Measurements from ENCODE around the gene ATP2B3.

Gene ATP2B3

GRCh38 chrX:153561337-153561736 lies 43.9 kb downstream of the ATP2B3 start:
- peaks cover 23% of the 10 kb centered on the region for H3K27me3 ChIP-seq (ENCODE audit: control insufficient read depth, insufficient read depth, low read length)

DNA sequence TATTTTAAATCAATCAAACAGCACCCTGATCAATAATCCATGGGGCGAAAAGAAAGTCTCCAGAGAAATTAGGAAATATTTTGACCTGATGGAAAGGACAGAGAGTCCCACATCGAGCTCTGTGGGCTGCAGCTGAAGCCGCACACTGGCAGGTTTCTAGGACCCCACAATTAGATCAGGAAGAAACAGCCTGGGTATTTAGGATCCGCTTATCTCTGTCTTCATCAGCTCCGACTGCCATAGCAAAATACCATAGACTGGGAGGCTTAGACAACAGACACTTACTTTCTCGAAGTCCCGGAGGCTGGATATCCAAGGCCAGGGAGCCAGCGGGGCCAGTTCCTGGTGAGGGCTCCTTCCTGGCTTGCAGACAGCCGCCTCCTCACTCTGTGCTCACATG lies 45.1 kb downstream of the ATP2B3 start:
- Histone ChIP-seq H3K9me3 (replicated peaks; ENCODE audit: low read length) (no peaks in the 10 kb centered on the region), H3K4me1 (ENCODE audit: control insufficient read depth, insufficient read depth, low read length) (no peaks in the 10 kb centered on the region), H3K36me3 (ENCODE audit: insufficient read depth, low read length) (no peaks in the 10 kb centered on the region), H3K4me3 (ENCODE audit: low read length) (no peak overlapping the region), H3K27me3 (ENCODE audit: control insufficient read depth, insufficient read depth, low read length) (peaks cover 27% of the 10 kb centered on the region), H3K4me2 (ENCODE audit: low read length) (no peak overlapping the region), H3K9ac (ENCODE audit: low read depth, low read length) (no peak overlapping the region)

More at GRCh38 chrX:153561337-153561736, 43.9 kb downstream of the ATP2B3 start:
- Histone ChIP-seq H3K36me3 (ENCODE audit: insufficient read depth, low read length) (no peaks in the 10 kb centered on the region), H3K4me3 (ENCODE audit: low read length) (no peak overlapping the region), H3K9ac (ENCODE audit: low read depth, low read length) (no peak overlapping the region), H3K9me3 (replicated peaks; ENCODE audit: low read length) (no peaks in the 10 kb centered on the region), H3K4me2 (ENCODE audit: low read length) (no peak overlapping the region), H3K4me1 (ENCODE audit: control insufficient read depth, insufficient read depth, low read length) (no peaks in the 10 kb centered on the region)

DNA sequence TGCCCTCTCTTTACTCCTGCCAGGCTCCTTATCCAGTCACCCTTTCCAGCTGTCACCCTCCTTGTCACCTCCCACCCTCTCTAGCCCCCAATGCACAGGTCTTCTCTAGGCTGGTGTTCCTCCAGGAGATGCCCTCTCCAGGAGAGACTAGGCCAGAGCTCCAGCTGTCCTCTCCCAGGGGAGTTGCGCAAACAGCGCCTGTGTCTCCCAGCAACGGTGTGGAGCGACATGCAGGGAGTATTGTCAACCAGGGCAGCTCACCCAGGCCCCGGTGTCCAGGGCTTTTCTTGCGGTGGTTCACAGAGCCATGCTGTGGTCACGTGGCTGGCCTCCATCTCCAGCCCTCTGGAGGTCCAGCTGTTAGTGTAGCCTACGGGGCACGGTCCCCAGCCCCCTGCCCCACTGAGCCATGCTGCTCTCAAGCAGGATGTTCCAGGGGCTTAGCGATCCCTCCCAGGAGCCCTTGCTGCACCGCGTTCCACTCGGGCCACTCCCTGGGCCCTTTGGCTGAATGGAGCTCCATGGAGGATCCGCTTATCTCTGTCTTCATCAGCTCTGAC lies 46.7 kb downstream of the ATP2B3 start:
- no peak overlapping the region for H3K4me2 ChIP-seq (ENCODE audit: low read length)
- H3K9me3 ChIP-seq (replicated peaks; ENCODE audit: low read length) = no peaks in the 10 kb centered on the region
- H3K9ac ChIP-seq (ENCODE audit: low read depth, low read length) = no peak overlapping the region
- peaks cover 27% of the 10 kb centered on the region for H3K27me3 ChIP-seq (ENCODE audit: control insufficient read depth, insufficient read depth, low read length)
- H3K4me1 ChIP-seq (ENCODE audit: control insufficient read depth, insufficient read depth, low read length) = no peaks in the 10 kb centered on the region
- no peak overlapping the region for H3K4me3 ChIP-seq (ENCODE audit: low read length)
- H3K36me3 ChIP-seq (ENCODE audit: insufficient read depth, low read length) = no peaks in the 10 kb centered on the region

DNA sequence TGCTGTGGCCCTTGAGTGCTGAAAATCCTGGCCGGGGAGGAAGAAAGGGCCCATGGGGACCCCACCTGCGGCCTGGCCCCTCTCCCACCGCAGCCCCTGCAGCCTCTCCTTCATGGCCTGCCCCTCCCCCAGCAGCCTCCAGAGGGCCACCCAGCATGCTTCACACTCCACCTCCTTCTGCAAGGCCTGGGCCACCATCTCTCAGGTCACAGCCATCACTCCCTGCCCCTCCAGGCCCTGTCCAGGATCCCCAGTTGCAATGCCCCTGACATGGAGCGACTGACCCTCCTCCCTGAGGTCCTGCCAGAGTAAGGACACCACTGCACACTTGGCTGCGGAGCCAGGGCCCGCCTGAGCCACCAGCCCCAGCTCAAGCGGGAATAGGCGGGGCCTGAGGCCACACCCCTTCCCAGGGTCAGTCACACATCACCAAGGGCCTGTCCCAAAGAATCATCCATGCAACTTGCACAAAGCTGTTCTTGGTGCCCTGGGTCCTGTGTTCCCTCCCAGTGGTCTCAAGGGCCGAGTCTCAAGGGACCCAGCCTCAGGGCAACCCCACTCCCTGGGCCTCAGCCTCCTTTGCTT lies 48.6 kb downstream of the ATP2B3 start:
- Histone ChIP-seq H3K9me3 (replicated peaks; ENCODE audit: low read length) (no peaks in the 10 kb centered on the region), H3K9ac (ENCODE audit: low read depth, low read length) (no peak overlapping the region), H3K4me3 (ENCODE audit: low read length) (no peak overlapping the region), H3K27me3 (ENCODE audit: control insufficient read depth, insufficient read depth, low read length) (peaks cover 25% of the 10 kb centered on the region), H3K4me2 (ENCODE audit: low read length) (no peak overlapping the region), H3K36me3 (ENCODE audit: insufficient read depth, low read length) (no peaks in the 10 kb centered on the region), H3K4me1 (ENCODE audit: control insufficient read depth, insufficient read depth, low read length) (no peaks in the 10 kb centered on the region)

DNA sequence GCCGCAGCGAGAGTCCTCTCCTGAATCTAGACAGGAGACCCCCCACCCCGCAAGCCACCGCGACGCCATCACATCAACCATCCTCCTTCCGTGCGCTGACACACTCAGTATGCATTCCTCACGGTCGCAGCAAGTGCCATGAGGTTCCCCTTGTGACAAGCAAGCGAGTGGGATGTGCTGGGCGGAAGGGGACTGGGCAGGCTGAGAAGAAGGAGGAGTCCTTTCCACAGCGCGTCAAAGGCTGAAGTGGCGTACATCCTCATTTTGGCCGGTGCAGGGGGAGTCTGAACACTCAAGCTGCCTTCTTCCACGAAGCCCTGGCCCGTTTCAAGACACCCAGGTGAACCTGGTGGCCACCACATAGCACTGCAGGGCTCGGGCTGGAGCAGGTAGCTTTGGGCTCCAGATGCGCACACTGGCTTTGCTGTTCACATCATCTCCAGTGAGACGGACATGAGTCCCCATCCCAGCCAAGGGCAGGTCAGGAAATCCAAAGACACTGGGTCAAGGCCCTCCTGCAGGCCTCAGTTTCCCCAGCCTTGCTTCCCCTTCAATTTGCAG lies 51.1 kb downstream of the ATP2B3 start:
- no peak overlapping the region for H3K4me2 ChIP-seq (ENCODE audit: low read length)
- no peaks in the 10 kb centered on the region for H3K4me1 ChIP-seq (ENCODE audit: control insufficient read depth, insufficient read depth, low read length)
- no peaks in the 10 kb centered on the region for H3K36me3 ChIP-seq (ENCODE audit: insufficient read depth, low read length)
- H3K27me3 ChIP-seq (ENCODE audit: control insufficient read depth, insufficient read depth, low read length) = peaks cover 25% of the 10 kb centered on the region
- H3K9ac ChIP-seq (ENCODE audit: low read depth, low read length) = no peak overlapping the region
- H3K9me3 ChIP-seq (replicated peaks; ENCODE audit: low read length) = no peaks in the 10 kb centered on the region
- no peak overlapping the region for H3K4me3 ChIP-seq (ENCODE audit: low read length)

DNA sequence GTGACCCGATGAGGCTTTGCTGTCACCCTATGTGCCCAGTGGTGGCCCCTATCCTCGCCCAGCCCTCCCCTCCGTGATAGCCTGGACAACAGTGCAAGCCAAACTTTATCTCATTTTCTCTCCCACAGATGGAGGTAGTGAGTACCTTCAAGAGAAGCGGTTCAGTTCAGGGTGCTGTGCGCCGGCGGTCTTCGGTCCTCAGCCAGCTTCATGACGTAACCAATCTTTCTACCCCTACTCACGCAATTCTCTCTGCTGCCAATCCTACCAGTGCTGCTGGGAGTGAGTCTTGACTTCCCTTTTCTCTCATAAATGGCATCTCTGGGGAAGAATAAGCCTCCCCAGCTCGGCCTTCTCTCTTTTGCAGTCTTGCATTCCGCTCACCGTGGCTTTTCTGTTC lies 52.0 kb downstream of the ATP2B3 start:
- peaks cover 21% of the 10 kb centered on the region for H3K27me3 ChIP-seq (ENCODE audit: control insufficient read depth, insufficient read depth, low read length)
- no peak overlapping the region for H3K4me3 ChIP-seq (ENCODE audit: low read length)
- no peaks in the 10 kb centered on the region for H3K4me1 ChIP-seq (ENCODE audit: control insufficient read depth, insufficient read depth, low read length)
- H3K9ac ChIP-seq (ENCODE audit: low read depth, low read length) = no peak overlapping the region
- no peaks in the 10 kb centered on the region for H3K9me3 ChIP-seq (replicated peaks; ENCODE audit: low read length)
- no peak overlapping the region for H3K4me2 ChIP-seq (ENCODE audit: low read length)
- no peaks in the 10 kb centered on the region for H3K36me3 ChIP-seq (ENCODE audit: insufficient read depth, low read length)

GRCh38 chrX:153571534-153571908 lies 54.1 kb downstream of the ATP2B3 start:
- Histone ChIP-seq H3K4me1 (ENCODE audit: control insufficient read depth, insufficient read depth, low read length) (no peaks in the 10 kb centered on the region), H3K27me3 (ENCODE audit: control insufficient read depth, insufficient read depth, low read length) (peaks cover 10% of the 10 kb centered on the region), H3K36me3 (ENCODE audit: insufficient read depth, low read length) (no peaks in the 10 kb centered on the region), H3K4me2 (ENCODE audit: low read length) (no peak overlapping the region), H3K9me3 (replicated peaks; ENCODE audit: low read length) (no peaks in the 10 kb centered on the region), H3K4me3 (ENCODE audit: low read length) (no peak overlapping the region), H3K9ac (ENCODE audit: low read depth, low read length) (no peak overlapping the region)

GRCh38 chrX:153572601-153573000 lies 55.2 kb downstream of the ATP2B3 start:
- H3K9me3 ChIP-seq (replicated peaks; ENCODE audit: low read length) = no peaks in the 10 kb centered on the region
- H3K9ac ChIP-seq (ENCODE audit: low read depth, low read length) = no peak overlapping the region
- H3K27me3 ChIP-seq (ENCODE audit: control insufficient read depth, insufficient read depth, low read length) = peaks cover 6% of the 10 kb centered on the region
- no peak overlapping the region for H3K4me2 ChIP-seq (ENCODE audit: low read length)
- no peaks in the 10 kb centered on the region for H3K36me3 ChIP-seq (ENCODE audit: insufficient read depth, low read length)
- H3K4me1 ChIP-seq (ENCODE audit: control insufficient read depth, insufficient read depth, low read length) = no peaks in the 10 kb centered on the region
- no peak overlapping the region for H3K4me3 ChIP-seq (ENCODE audit: low read length)

DNA sequence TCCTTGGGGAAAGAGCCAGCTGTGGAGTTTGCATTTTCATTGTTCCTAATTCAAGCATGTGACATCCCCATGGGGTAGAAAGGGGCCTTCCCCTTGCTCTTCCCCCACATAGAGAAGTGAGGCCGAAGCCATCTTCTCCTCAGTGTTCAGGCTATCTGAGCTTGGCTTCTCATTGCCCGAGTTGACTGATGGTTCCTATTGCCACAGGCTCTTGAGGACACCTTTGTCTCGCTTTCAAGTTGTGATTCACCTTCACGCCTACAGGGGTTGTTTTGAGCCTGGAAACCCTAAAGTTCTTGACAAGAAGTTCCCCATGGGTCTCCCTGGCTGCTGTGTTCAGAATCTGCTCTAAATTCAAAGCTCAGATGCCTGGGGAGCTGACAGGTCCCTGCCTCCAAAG lies 56.5 kb downstream of the ATP2B3 start:
- Histone ChIP-seq H3K4me3 (ENCODE audit: low read length) (no peak overlapping the region), H3K27me3 (ENCODE audit: control insufficient read depth, insufficient read depth, low read length) (peaks cover 6% of the 10 kb centered on the region), H3K9me3 (replicated peaks; ENCODE audit: low read length) (no peaks in the 10 kb centered on the region), H3K4me2 (ENCODE audit: low read length) (no peak overlapping the region), H3K4me1 (ENCODE audit: control insufficient read depth, insufficient read depth, low read length) (no peaks in the 10 kb centered on the region), H3K9ac (ENCODE audit: low read depth, low read length) (no peak overlapping the region), H3K36me3 (ENCODE audit: insufficient read depth, low read length) (no peaks in the 10 kb centered on the region)

- no peak overlapping the region for H3K4me3 ChIP-seq (ENCODE audit: low read length)
- no peaks in the 10 kb centered on the region for H3K9me3 ChIP-seq (replicated peaks; ENCODE audit: low read length)
- H3K9ac ChIP-seq (ENCODE audit: low read depth, low read length) = no peak overlapping the region
- H3K4me1 ChIP-seq (ENCODE audit: control insufficient read depth, insufficient read depth, low read length) = no peaks in the 10 kb centered on the region
- H3K36me3 ChIP-seq (ENCODE audit: insufficient read depth, low read length) = no peaks in the 10 kb centered on the region
- H3K4me2 ChIP-seq (ENCODE audit: low read length) = no peak overlapping the region
- H3K27me3 ChIP-seq (ENCODE audit: control insufficient read depth, insufficient read depth, low read length) = peaks cover 6% of the 10 kb centered on the region
These were observed 58.9 kb downstream of the ATP2B3 start for GRCh38 chrX:153576239-153576870.

- H3K4me2 ChIP-seq (ENCODE audit: low read length) = no peak overlapping the region
- H3K9ac ChIP-seq (ENCODE audit: low read depth, low read length) = no peak overlapping the region
- H3K4me3 ChIP-seq (ENCODE audit: low read length) = no peak overlapping the region
- no peaks in the 10 kb centered on the region for H3K9me3 ChIP-seq (replicated peaks; ENCODE audit: low read length)
- H3K36me3 ChIP-seq (ENCODE audit: insufficient read depth, low read length) = no peaks in the 10 kb centered on the region
- peaks cover 6% of the 10 kb centered on the region for H3K27me3 ChIP-seq (ENCODE audit: control insufficient read depth, insufficient read depth, low read length)
- H3K4me1 ChIP-seq (ENCODE audit: control insufficient read depth, insufficient read depth, low read length) = no peaks in the 10 kb centered on the region
These were observed 59.5 kb downstream of the ATP2B3 start for GRCh38 chrX:153576961-153577360.
